Measurements from ENCODE around the gene LNPEP. TPM values are rescaled to one million over a fixed set of nuclear protein-coding genes. Genes with fewer than 3 reads are reported as not detected.
A peak's percentile ranks its signal among the peaks of the same experiment; 100 is the strongest.

Gene LNPEP
- total and polyA plus RNA-seq, 2 of the 13 experiments (the other 11 are each of a cell fraction or from before 2014, with no cell fraction given): 8.0 to 16.9 TPM

- TF ChIP-seq, protein P1, sequence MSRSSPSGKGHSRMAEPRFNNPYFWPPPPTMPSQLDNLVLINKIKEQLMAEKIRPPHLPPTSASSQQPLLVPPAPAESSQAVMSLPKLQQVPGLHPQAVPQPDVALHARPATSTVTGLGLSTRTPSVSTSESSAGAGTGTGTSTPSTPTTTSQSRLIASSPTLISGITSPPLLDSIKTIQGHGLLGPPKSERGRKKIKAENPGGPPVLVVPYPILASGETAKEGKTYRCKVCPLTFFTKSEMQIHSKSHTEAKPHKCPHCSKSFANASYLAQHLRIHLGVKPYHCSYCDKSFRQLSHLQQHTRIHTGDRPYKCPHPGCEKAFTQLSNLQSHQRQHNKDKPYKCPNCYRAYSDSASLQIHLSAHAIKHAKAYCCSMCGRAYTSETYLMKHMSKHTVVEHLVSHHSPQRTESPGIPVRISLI (CRISPR knock-in tag; IDR thresholded peaks at IDR 0.05; ENCODE audit: borderline replicate concordance): no peak
- TF ChIP-seq ZNF225 (CRISPR knock-in tag; IDR thresholded peaks at IDR 0.05): 0 out of 2 replicates have a peak, but pooled peaks have one; percentile 54
- TF ChIP-seq ZNF546 (CRISPR knock-in tag; conservative IDR thresholded peaks at IDR 0.05): no peak; the same call in 1 of the 2 replicates
- TF ChIP-seq ZNF564 (CRISPR knock-in tag; IDR thresholded peaks at IDR 0.05): peak; percentile 48; the same call in 1 of the 2 replicates
- no peak for TF ChIP-seq GPBP1L1 (CRISPR knock-in tag; IDR thresholded peaks at IDR 0.05)
- TF ChIP-seq GABPA (IDR thresholded peaks at IDR 0.05; ENCODE audit: low read depth, low read length): peak; percentile 37; the same call in 1 of the 2 replicates
- TF ChIP-seq GABPA (CRISPR knock-in tag; IDR thresholded peaks at IDR 0.05; ENCODE audit: low read depth): peak; percentile 69
- TF ChIP-seq ZNF296 (CRISPR knock-in tag; conservative IDR thresholded peaks at IDR 0.05): 0 out of 2 replicates have a peak, but pooled peaks have one; percentile 38
- TF ChIP-seq, protein P2, sequence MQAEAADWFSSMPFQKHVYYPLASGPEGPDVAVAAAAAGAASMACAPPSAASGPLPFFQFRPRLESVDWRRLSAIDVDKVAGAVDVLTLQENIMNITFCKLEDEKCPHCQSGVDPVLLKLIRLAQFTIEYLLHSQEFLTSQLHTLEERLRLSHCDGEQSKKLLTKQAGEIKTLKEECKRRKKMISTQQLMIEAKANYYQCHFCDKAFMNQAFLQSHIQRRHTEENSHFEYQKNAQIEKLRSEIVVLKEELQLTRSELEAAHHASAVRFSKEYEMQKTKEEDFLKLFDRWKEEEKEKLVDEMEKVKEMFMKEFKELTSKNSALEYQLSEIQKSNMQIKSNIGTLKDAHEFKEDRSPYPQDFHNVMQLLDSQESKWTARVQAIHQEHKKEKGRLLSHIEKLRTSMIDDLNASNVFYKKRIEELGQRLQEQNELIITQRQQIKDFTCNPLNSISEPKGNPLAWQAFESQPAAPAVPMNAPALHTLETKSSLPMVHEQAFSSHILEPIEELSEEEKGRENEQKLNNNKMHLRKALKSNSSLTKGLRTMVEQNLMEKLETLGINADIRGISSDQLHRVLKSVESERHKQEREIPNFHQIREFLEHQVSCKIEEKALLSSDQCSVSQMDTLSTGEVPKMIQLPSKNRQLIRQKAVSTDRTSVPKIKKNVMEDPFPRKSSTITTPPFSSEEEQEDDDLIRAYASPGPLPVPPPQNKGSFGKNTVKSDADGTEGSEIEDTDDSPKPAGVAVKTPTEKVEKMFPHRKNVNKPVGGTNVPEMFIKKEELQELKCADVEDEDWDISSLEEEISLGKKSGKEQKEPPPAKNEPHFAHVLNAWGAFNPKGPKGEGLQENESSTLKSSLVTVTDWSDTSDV (CRISPR knock-in tag; IDR thresholded peaks at IDR 0.05): peak; percentile 87; the same call in 1 of the 2 replicates
- no peak for TF ChIP-seq NR2C2 (CRISPR knock-in tag; IDR thresholded peaks at IDR 0.05; ENCODE audit: borderline replicate concordance)
- TF ChIP-seq BRD4 (CRISPR knock-in tag; IDR thresholded peaks at IDR 0.05): no peak
- TF ChIP-seq ZNF577 (CRISPR knock-in tag; IDR thresholded peaks at IDR 0.05; ENCODE audit: borderline replicate concordance, low read depth): no peak
- TF ChIP-seq, protein P3, sequence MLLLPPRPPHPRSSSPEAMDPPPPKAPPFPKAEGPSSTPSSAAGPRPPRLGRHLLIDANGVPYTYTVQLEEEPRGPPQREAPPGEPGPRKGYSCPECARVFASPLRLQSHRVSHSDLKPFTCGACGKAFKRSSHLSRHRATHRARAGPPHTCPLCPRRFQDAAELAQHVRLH (CRISPR knock-in tag; IDR thresholded peaks at IDR 0.05; ENCODE audit: borderline replicate concordance, low read depth): no peak
- no peak for TF ChIP-seq ZFP62 (CRISPR knock-in tag; IDR thresholded peaks at IDR 0.05)
- TF ChIP-seq ZNF740 (CRISPR knock-in tag; IDR thresholded peaks at IDR 0.05): peak; percentile 26; the same call in 1 of the 2 replicates
- TF ChIP-seq PITX1 (CRISPR knock-in tag; IDR thresholded peaks at IDR 0.05): peak; percentile 38; the same call in 1 of the 2 replicates
- TF ChIP-seq ATF3 (CRISPR knock-in tag; IDR thresholded peaks at IDR 0.05): 0 out of 2 replicates have a peak, but pooled peaks have one; percentile 31
- TF ChIP-seq ZNF879 (CRISPR knock-in tag; IDR thresholded peaks at IDR 0.05): peak; percentile 13; the same call in 1 of the 2 replicates
- peak; percentile 68; the same call in 1 of the 2 replicates for TF ChIP-seq CENPT (CRISPR knock-in tag; IDR thresholded peaks at IDR 0.05; ENCODE audit: low read depth)
- TF ChIP-seq MEIS1 (CRISPR knock-in tag; IDR thresholded peaks at IDR 0.05; ENCODE audit: borderline replicate concordance): peak; percentile 82; the same call in 1 of the 2 replicates
- TF ChIP-seq ZNF549 (CRISPR knock-in tag; IDR thresholded peaks at IDR 0.05): no peak
Measured at GRCh38 chr5:96934708-96935558, 947 bp upstream of the LNPEP start (continued).

Measured in HepG2 (cell line).